HepG2 (cell line): ENCODE measurements around the gene TNFRSF6B. TPM values are rescaled to one million over a fixed set of nuclear protein-coding genes. Genes with fewer than 3 reads are reported as not detected.

ENCODE experiments used
- ATAC-seq: fragments of 200-7000 bp; cut with Tn5 transposase; 3 replicates; pipeline ENCODE4 v1.9.1; 2020; ENCODE audit warnings: mild to moderate bottlenecking, moderate library complexity
- BruUV-seq: library from RNA; stranded (reverse); fragments of 400-500 nt; replicated peaks from 2 replicates; lab custom pipeline; 2021; lab: Mats Ljungman, UMichigan
- CTCF ChIA-PET: fragments of 300-600 bp; formaldehyde crosslinking; extraction: SDS; loops from one replicate; lab custom pipeline; 2021; ENCODE audit warnings: low total read pairs, inconsistent platforms, low intra/inter-chr PET ratio; lab: Yijun Ruan, JAX
- POLR2A ChIA-PET: fragments of 350-600 bp; sonication (Branson Sonifier 250); formaldehyde crosslinking; loops from one replicate; lab custom pipeline; 2020; ENCODE audit warnings: antibody characterized with exemption, inconsistent platforms; lab: Yijun Ruan, JAX
- DNase-seq: peaks from one replicate; pipeline ENCODE4 v3.0.0-alpha.2; 2015; ENCODE audit warnings: low spot score
- FAIRE-seq: peaks from 3 replicates; lab custom pipeline; 2011; peaks lifted over from hg19 to GRCh38; lab: Jason Lieb, UNC
- H2AFZ ChIP-seq: one replicate; pipeline ENCODE4 v1.6.1; 2011; ENCODE audit warnings: low read length, inconsistent platforms
- H3K27ac ChIP-seq: fragments of 300-600 bp; 3 replicates; pipeline ENCODE4 v1.8.0; 2011; ENCODE audit warnings: mixed run types, mild to moderate bottlenecking, mixed read lengths, low read length, inconsistent platforms; ENCODE audit not compliant: insufficient read depth; ENCODE audit errors: extremely low read length
- H3K27me3 ChIP-seq, 2 experiments: fragments of 200-600 bp in 1 of 2; 2 replicates in 1 of 2; 3 replicates in 1 of 2; pipeline versions ENCODE4 v1.6.0 to v1.8.0; 2011; ENCODE audit warnings: low read length in 2 of 2, mild to moderate bottlenecking in 2 of 2, moderate library complexity in 2 of 2, inconsistent platforms in 1 of 2; ENCODE audit not compliant: insufficient read depth in 2 of 2, control insufficient read depth in 1 of 2
- H3K36me3 ChIP-seq, 2 experiments: fragments of 200-600 bp in 1 of 2; replicated peaks in 1 of 2; 2 replicates in 1 of 2; 3 replicates in 1 of 2; pipeline versions ENCODE4 v1.5.1 to v1.8.0; 2011; ENCODE audit warnings: low read length in 2 of 2, inconsistent platforms in 1 of 2; ENCODE audit not compliant: insufficient read depth in 2 of 2, control insufficient read depth in 1 of 2
- H3K4me1 ChIP-seq: 2 replicates; pipeline ENCODE4 v1.5.1; 2012; ENCODE audit warnings: low read length, inconsistent platforms; ENCODE audit not compliant: insufficient read depth
- H3K4me2 ChIP-seq: 2 replicates; pipeline ENCODE4 v1.6.0; 2011; ENCODE audit warnings: low read depth, low read length, inconsistent platforms
- H3K4me3 ChIP-seq, 3 experiments: fragments of 200-600 bp in 1 of 3; sonication (generic), shearing (Covaris generic) in 1 of 3; replicated peaks in 1 of 3; 2 replicates each; pipeline ENCODE4 v1.5.1; 2011 to 2016; ENCODE audit warnings: low read length in 3 of 3, inconsistent platforms in 2 of 3, low read depth in 2 of 3, mild to moderate bottlenecking in 2 of 3, control low read depth in 1 of 3, mixed read lengths in 1 of 3; ENCODE audit not compliant: insufficient read depth in 1 of 3
- H3K79me2 ChIP-seq: one replicate; pipeline ENCODE4 v1.6.1; 2011; ENCODE audit warnings: low read length, inconsistent platforms; ENCODE audit not compliant: insufficient read depth
- H3K9ac ChIP-seq: 2 replicates; pipeline ENCODE4 v1.6.0; 2011; ENCODE audit warnings: mild to moderate bottlenecking, low read depth, low read length, inconsistent platforms; ENCODE audit not compliant: insufficient read depth
- H3K9me3 ChIP-seq: 2 replicates; pipeline ENCODE4 v1.5.1; 2012; ENCODE audit warnings: mild to moderate bottlenecking, low read length
- H4K20me1 ChIP-seq: 2 replicates; pipeline ENCODE4 v1.6.0; 2011; ENCODE audit warnings: inconsistent platforms, mild to moderate bottlenecking, low read length, moderate library complexity; ENCODE audit not compliant: insufficient read depth
- BHLHE40 ChIP-seq: IDR thresholded peaks from 2 replicates; pipeline ENCODE4 v1.6.1; 2011; ENCODE audit warnings: low read length, improper control_type of control experiment
- RCOR2 ChIP-seq: IDR thresholded peaks from 2 replicates; pipeline ENCODE4 v1.6.1; 2016; ENCODE audit warnings: missing biosample characterization, missing genetic modification reagents
- XRCC5 ChIP-seq: fragments of 200-400 bp; formaldehyde crosslinking; optimal IDR thresholded peaks from 2 replicates; pipeline ENCODE3; 2017; ENCODE audit warnings: mild to moderate bottlenecking, low read length
- ZFY ChIP-seq: sonication (generic); formaldehyde crosslinking; IDR thresholded peaks from 2 replicates; pipeline ENCODE4 v1.4.0; 2020; ENCODE audit warnings: missing genetic modification reagents
- ZNF225 ChIP-seq: sonication (generic); formaldehyde crosslinking; IDR thresholded peaks from 2 replicates; pipeline ENCODE4 v1.4.0; 2020; ENCODE audit warnings: mild to moderate bottlenecking, missing genetic modification reagents
- ZNF792 ChIP-seq: IDR thresholded peaks from 2 replicates; pipeline ENCODE4 v1.6.1; 2016
- ZNF83 ChIP-seq: sonication (generic); formaldehyde crosslinking; IDR thresholded peaks from 2 replicates; pipeline ENCODE4 v1.4.0; 2020; ENCODE audit warnings: missing genetic modification reagents, mild to moderate bottlenecking, borderline replicate concordance
- WGBS: methylation state at CpG from one replicate; pipeline ENCODE4 v1.1.6; 2017; ENCODE audit warnings: low lambda C conversion rate; 5-methylcytosine and 5-hydroxymethylcytosine counted together
- in situ Hi-C: cut with HindIII; loops from 2 replicates; pipeline ENCODE4 v1.10.0; 2017; ENCODE audit warnings: low pct_unique_long_range_greater_than_20kb; ENCODE audit not compliant: extremely low pct_ligation_motif_present
- intact Hi-C: fragments of 100-400 bp; cut with micrococcal nuclease; formaldehyde crosslinking; loops from one replicate; pipeline ENCODE4 v1.10.0; 2022; ENCODE audit not compliant: unreplicated experiment
- polyA plus RNA-seq, 8 experiments: library from polyadenylated mRNA; depleted of rRNA in 3 of 8; stranded (reverse) in 7 of 8; unstranded in 1 of 8; fragments of >200 nt; fragmentation: Illumina TruSeq in 4 of 8; extraction: Trizol in 4 of 8; gene quantifications; 2 replicates each; pipeline versions ENCODE4 v1.2.1 to v1.2.3, GENCODE V29; 2011 to 2016; ENCODE audit warnings: low read depth in 4 of 8, missing spikeins in 1 of 8, mixed read lengths in 1 of 8; ENCODE audit not compliant: insufficient read depth in 1 of 8
- total RNA-seq, 5 experiments: library from RNA; depleted of rRNA; stranded (reverse); fragments of >200 nt; fragmentation: Illumina TruSeq; extraction: Trizol; gene quantifications; 2 replicates each; pipeline ENCODE4 v1.2.3, GENCODE V29; 2016; ENCODE audit warnings: low read depth in 1 of 5
- TF ChIP-seq, protein P1 (sequence below), 2 experiments: sonication (generic) in 1 of 2; formaldehyde crosslinking in 1 of 2; IDR thresholded peaks; 2 replicates each; pipeline versions ENCODE4 v1.6.1 to v1.9.0; 2014 to 2022; ENCODE audit warnings: antibody characterized with exemption in 1 of 2, borderline replicate concordance in 1 of 2, inconsistent platforms in 1 of 2, low read depth in 1 of 2, missing genetic modification reagents in 1 of 2
- TF ChIP-seq, protein P2 (sequence below): sonication (generic); formaldehyde crosslinking; IDR thresholded peaks from 2 replicates; pipeline ENCODE4 v1.5.0; 2020; ENCODE audit warnings: mild to moderate bottlenecking, missing genetic modification reagents
- TF ChIP-seq, protein P3 (sequence below): sonication (generic); formaldehyde crosslinking; IDR thresholded peaks from 2 replicates; pipeline ENCODE4 v1.5.0; 2020; ENCODE audit warnings: mild to moderate bottlenecking, missing genetic modification reagents

Gene TNFRSF6B
- total and polyA plus RNA-seq, 2 of the 13 experiments (the other 11 are each of a cell fraction or from before 2014, with no cell fraction given) = 0.24 TPM; not detected in 1

DNA sequence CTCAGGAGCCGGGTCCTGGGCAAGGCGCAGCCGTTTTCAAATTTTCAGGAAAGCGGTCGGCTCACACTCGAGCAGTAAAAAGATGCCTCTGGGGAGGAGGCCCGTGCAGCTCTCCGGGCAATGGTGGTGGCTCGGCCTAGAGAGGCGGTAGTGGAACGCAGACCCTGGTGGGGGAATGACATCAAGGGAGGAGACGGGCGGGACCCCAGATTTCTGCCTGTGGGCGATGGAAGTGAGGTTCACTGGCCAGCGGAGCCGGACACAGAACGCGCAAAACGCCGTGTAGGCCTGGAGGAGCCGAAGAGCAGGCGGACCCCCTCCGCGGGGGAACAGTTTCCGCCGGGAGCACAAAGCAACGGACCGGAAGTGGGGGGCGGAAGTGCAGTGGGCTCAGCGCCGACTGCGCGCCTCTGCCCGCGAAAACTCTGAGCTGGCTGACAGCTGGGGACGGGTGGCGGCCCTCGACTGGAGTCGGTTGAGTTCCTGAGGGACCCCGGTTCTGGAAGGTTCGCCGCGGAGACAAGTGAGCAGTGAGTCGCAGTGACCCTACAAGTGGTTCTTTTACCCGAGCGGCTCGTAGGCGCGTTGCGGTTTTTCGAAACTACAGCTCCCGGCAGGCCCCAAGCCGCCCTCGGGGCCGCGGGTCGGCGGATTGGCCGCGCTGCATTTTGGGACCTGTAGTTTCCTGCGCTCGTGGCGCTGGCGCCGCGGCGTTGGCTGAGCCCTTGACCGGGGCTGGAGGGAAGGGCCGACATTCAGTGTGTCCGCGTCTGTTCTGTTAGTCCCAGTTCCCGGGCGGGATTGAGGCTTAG lies 38.3 kb upstream of the TNFRSF6B start, which contains the start of gene RTEL1 (continued):
- peak; percentile 99 for TF ChIP-seq XRCC5
- TF ChIP-seq, protein P1, sequence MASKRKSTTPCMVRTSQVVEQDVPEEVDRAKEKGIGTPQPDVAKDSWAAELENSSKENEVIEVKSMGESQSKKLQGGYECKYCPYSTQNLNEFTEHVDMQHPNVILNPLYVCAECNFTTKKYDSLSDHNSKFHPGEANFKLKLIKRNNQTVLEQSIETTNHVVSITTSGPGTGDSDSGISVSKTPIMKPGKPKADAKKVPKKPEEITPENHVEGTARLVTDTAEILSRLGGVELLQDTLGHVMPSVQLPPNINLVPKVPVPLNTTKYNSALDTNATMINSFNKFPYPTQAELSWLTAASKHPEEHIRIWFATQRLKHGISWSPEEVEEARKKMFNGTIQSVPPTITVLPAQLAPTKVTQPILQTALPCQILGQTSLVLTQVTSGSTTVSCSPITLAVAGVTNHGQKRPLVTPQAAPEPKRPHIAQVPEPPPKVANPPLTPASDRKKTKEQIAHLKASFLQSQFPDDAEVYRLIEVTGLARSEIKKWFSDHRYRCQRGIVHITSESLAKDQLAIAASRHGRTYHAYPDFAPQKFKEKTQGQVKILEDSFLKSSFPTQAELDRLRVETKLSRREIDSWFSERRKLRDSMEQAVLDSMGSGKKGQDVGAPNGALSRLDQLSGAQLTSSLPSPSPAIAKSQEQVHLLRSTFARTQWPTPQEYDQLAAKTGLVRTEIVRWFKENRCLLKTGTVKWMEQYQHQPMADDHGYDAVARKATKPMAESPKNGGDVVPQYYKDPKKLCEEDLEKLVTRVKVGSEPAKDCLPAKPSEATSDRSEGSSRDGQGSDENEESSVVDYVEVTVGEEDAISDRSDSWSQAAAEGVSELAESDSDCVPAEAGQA (IDR thresholded peaks at IDR 0.05; ENCODE audit: low read depth) = peak; percentile 94
- TF ChIP-seq, protein P1 (CRISPR knock-in tag; IDR thresholded peaks at IDR 0.05; ENCODE audit: borderline replicate concordance) = peak; percentile 88; the same call in 1 of the 2 replicates

DNA sequence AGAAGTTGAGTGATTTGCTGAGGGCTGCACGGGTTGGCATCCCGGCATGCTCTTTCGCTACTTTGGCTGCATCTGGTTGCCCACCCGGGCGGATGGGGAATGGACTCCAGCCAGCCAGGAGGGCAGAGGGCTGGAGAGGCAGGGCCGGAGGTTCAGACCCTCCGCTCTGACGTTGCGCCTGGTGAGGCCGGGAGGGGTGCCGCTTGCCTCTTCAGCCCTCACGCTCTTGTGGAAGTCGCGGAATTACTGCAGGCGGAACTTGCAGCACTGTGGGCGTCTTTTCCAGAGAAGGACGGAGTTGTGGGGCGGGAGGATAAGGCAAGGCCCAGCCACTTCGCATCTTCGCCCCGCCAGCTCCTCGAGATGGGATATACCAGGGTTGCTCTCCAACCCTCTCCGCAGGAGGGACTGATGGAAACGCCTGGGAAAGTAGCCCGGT lies 37.7 kb upstream of the TNFRSF6B start:
- FAIRE-seq = no peak
- Histone ChIP-seq H4K20me1 (no peaks in the 10 kb centered on the region), H3K79me2 (peaks cover 17% of the 10 kb centered on the region), H3K9ac (peak overlapping the region; percentile 87), H3K4me2 (peak overlapping the region; percentile 93), H3K36me3 (peaks cover 19 to 29% of the 10 kb centered on the region in 2 experiments), H3K27ac (peak overlapping the region; percentile 65), H3K4me3 (peak overlapping the region; percentile 78 to 95 (median 94)), H3K4me1 (peaks cover 37% of the 10 kb centered on the region), H2AFZ (no peak overlapping the region), H3K9me3 (no peaks in the 10 kb centered on the region), H3K27me3 (no peaks in the 10 kb centered on the region; a peak in 1 of 5 replicates)
- ChIA-PET CTCF (no interaction called here), POLR2A (interaction anchor here (0.6 to 2.8 kb wide), 30 partner anchors 8 to 406 kb away, joined by 3 to 30 read pairs (median 4); partner anchors contain the start of genes ARFRP1, GMEB2, HELZ2 and PRPF6)
- no peak for DNase-seq
- no TSS peak for BruUV-seq
- in situ Hi-C loops = no loop called here
- 6% methylated on average over 21 of the region's 25 CpGs for WGBS
- ATAC-seq = peak; percentile 58
- intact Hi-C loops = loop anchor here (1.0 to 10.0 kb wide), 2 partner anchors 30 to 124 kb away; partner anchors contain the start of gene PTK6
- TF ChIP-seq ZNF225 (CRISPR knock-in tag) (peak; percentile 36; the same call in 1 of the 2 replicates), RCOR2 (CRISPR knock-in tag) (no peak; the same call in 1 of the 2 replicates), ZFY (CRISPR knock-in tag) (no peak), ZNF792 (CRISPR knock-in tag) (no peak), BHLHE40 (no peak), ZNF83 (CRISPR knock-in tag) (peak; percentile 44; the same call in 1 of the 2 replicates)
- TF ChIP-seq, protein P2, sequence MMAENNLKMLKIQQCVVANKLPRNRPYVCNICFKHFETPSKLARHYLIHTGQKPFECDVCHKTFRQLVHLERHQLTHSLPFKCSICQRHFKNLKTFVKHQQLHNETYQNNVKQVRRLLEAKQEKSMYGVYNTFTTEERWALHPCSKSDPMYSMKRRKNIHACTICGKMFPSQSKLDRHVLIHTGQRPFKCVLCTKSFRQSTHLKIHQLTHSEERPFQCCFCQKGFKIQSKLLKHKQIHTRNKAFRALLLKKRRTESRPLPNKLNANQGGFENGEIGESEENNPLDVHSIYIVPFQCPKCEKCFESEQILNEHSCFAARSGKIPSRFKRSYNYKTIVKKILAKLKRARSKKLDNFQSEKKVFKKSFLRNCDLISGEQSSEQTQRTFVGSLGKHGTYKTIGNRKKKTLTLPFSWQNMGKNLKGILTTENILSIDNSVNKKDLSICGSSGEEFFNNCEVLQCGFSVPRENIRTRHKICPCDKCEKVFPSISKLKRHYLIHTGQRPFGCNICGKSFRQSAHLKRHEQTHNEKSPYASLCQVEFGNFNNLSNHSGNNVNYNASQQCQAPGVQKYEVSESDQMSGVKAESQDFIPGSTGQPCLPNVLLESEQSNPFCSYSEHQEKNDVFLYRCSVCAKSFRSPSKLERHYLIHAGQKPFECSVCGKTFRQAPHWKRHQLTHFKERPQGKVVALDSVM (CRISPR knock-in tag) = peak; percentile 11
- TF ChIP-seq, protein P3, sequence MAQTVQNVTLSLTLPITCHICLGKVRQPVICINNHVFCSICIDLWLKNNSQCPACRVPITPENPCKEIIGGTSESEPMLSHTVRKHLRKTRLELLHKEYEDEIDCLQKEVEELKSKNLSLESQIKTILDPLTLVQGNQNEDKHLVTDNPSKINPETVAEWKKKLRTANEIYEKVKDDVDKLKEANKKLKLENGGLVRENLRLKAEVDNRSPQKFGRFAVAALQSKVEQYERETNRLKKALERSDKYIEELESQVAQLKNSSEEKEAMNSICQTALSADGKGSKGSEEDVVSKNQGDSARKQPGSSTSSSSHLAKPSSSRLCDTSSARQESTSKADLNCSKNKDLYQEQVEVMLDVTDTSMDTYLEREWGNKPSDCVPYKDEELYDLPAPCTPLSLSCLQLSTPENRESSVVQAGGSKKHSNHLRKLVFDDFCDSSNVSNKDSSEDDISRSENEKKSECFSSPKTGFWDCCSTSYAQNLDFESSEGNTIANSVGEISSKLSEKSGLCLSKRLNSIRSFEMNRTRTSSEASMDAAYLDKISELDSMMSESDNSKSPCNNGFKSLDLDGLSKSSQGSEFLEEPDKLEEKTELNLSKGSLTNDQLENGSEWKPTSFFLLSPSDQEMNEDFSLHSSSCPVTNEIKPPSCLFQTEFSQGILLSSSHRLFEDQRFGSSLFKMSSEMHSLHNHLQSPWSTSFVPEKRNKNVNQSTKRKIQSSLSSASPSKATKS (CRISPR knock-in tag) = no peak
